HG03039 (cell line): Measurements from ENCODE around the gene SDK1.
"Not testable (repeated sequence)": the region's sequence is repeated elsewhere in the genome, so short reads cannot be mapped to it uniquely, and the experiment has no call there.

ENCODE experiments used
- ATAC-seq: cut with Tn5 transposase; IDR thresholded peaks from one replicate; pipeline ENCODE4 v1.9.1; 2021; ENCODE audit warnings: mild to moderate bottlenecking, moderate library complexity; ENCODE audit not compliant: unreplicated experiment

SDK1 gene

GRCh38 chr7:4225881-4226523, 925.0 kb downstream of the SDK1 start:
- no peak for ATAC-seq

GRCh38 chr7:4226524-4226882, 925.5 kb downstream of the SDK1 start:
- ATAC-seq, result no peak

GRCh38 chr7:4227105-4228010, 926.3 kb downstream of the SDK1 start:
- ATAC-seq, result no peak

- ATAC-seq, result no peak
Measured at GRCh38 chr7:4230352-4230751, 929.3 kb downstream of the SDK1 start.

- no peak for ATAC-seq
Measured at GRCh38 chr7:4233146-4233545, 932.1 kb downstream of the SDK1 start.

- ATAC-seq, result no peak
Measured at GRCh38 chr7:4233621-4234497, 932.8 kb downstream of the SDK1 start.

- ATAC-seq, result no peak
Measured at GRCh38 chr7:4234498-4234855, 933.4 kb downstream of the SDK1 start.

- ATAC-seq, result no peak
Measured at GRCh38 chr7:4234886-4235285, 933.8 kb downstream of the SDK1 start.

GRCh38 chr7:4235596-4235995, 934.5 kb downstream of the SDK1 start:
- no peak for ATAC-seq

- no peak for ATAC-seq
Measured at GRCh38 chr7:4236389-4236788, 935.3 kb downstream of the SDK1 start.

- not testable (repeated sequence) for ATAC-seq
Measured at GRCh38 chr7:4236873-4237272, 935.8 kb downstream of the SDK1 start.

GRCh38 chr7:4237296-4238235, 936.5 kb downstream of the SDK1 start:
- no peak for ATAC-seq

- ATAC-seq, result no peak
Measured at GRCh38 chr7:4238861-4239260, 937.8 kb downstream of the SDK1 start.

- no peak for ATAC-seq
Measured at GRCh38 chr7:4240042-4240441, 939.0 kb downstream of the SDK1 start.

GRCh38 chr7:4240520-4241303, 939.7 kb downstream of the SDK1 start:
- no peak for ATAC-seq

GRCh38 chr7:4241304-4241612, 940.2 kb downstream of the SDK1 start:
- no peak for ATAC-seq

- no peak for ATAC-seq
Measured at GRCh38 chr7:4241791-4242190, 940.7 kb downstream of the SDK1 start.

GRCh38 chr7:4242706-4243105, 941.7 kb downstream of the SDK1 start:
- no peak for ATAC-seq

- ATAC-seq, result no peak
Measured at GRCh38 chr7:4244041-4244440, 943.0 kb downstream of the SDK1 start.

GRCh38 chr7:4244635-4245034, 943.6 kb downstream of the SDK1 start:
- no peak for ATAC-seq
